Neuron (in vitro differentiated cells): ENCODE results near the gene MPLKIP.
"Not testable (repeated sequence)": the region's sequence is repeated elsewhere in the genome, so short reads cannot be mapped to it uniquely, and the experiment has no call there.

Experiments used
- H2AFZ ChIP-seq: one replicate; pipeline ENCODE4 v1.6.1; 2013; ENCODE audit warnings: low read depth, mild to moderate bottlenecking, inconsistent platforms, low read length, moderate library complexity
- H3K27me3 ChIP-seq: one replicate; pipeline ENCODE4 v1.6.1; 2013; ENCODE audit warnings: low read length; ENCODE audit not compliant: insufficient read depth
- H3K36me3 ChIP-seq: one replicate; pipeline ENCODE4 v1.6.1; 2013; ENCODE audit warnings: low read length; ENCODE audit not compliant: insufficient read depth
- H3K4me1 ChIP-seq: one replicate; pipeline ENCODE4 v1.6.1; 2013; ENCODE audit warnings: low read length; ENCODE audit not compliant: insufficient read depth
- H3K4me3 ChIP-seq: 2 replicates; pipeline ENCODE4 v1.5.1; 2013; ENCODE audit warnings: mild to moderate bottlenecking, low read length, moderate library complexity
- H3K9me3 ChIP-seq: one replicate; pipeline ENCODE4 v1.6.1; 2013; ENCODE audit warnings: low read length

MPLKIP gene

GRCh38 chr7:40134428-40135316 lies at the start of gene MPLKIP, which contains the start of gene SUGCT:
TSS of gene MPLKIP (minus strand) at chr7:40134622. CDS start at chr7:40134567, 55 bp downstream.
TSS of gene SUGCT (plus strand) at chr7:40135005.
- peaks cover 11% of the 10 kb centered on the region for H3K4me1 ChIP-seq
- peak within 1 kb of the TSS; percentile 94 for H3K4me3 ChIP-seq
- H3K36me3 ChIP-seq = peaks cover 14% of the 10 kb centered on the region
- H2AFZ ChIP-seq = peak within 1 kb of the TSS; percentile 82
- H3K9me3 ChIP-seq = no peaks in the 10 kb centered on the region
- H3K27me3 ChIP-seq = no peaks in the 10 kb centered on the region

- H2AFZ ChIP-seq = no peak overlapping the region
- H3K4me3 ChIP-seq = no peak overlapping the region
- H3K36me3 ChIP-seq = no peaks in the 10 kb centered on the region
- no peaks in the 10 kb centered on the region for H3K4me1 ChIP-seq
- no peaks in the 10 kb centered on the region for H3K27me3 ChIP-seq
- no peaks in the 10 kb centered on the region for H3K9me3 ChIP-seq
Observed at GRCh38 chr7:40182452-40182851, 48.0 kb upstream of the MPLKIP start.

GRCh38 chr7:40177071-40177470 lies 42.6 kb upstream of the MPLKIP start:
- H3K27me3 ChIP-seq = no peaks in the 10 kb centered on the region
- no peaks in the 10 kb centered on the region for H3K36me3 ChIP-seq

GRCh38 chr7:40175725-40176510 lies 41.5 kb upstream of the MPLKIP start:
- no peaks in the 10 kb centered on the region for H3K4me1 ChIP-seq
- no peak overlapping the region for H3K4me3 ChIP-seq
- H2AFZ ChIP-seq = no peak overlapping the region
- no peaks in the 10 kb centered on the region for H3K36me3 ChIP-seq
- no peaks in the 10 kb centered on the region for H3K27me3 ChIP-seq
- H3K9me3 ChIP-seq = no peaks in the 10 kb centered on the region

More at GRCh38 chr7:40177071-40177470, 42.6 kb upstream of the MPLKIP start:
- Histone ChIP-seq H3K9me3 (no peaks in the 10 kb centered on the region), H3K4me1 (no peaks in the 10 kb centered on the region), H3K4me3 (no peak overlapping the region), H2AFZ (no peak overlapping the region)

GRCh38 chr7:40175256-40175655 lies 40.8 kb upstream of the MPLKIP start:
- H3K9me3 ChIP-seq, H2AFZ ChIP-seq, H3K36me3 ChIP-seq, H3K4me1 ChIP-seq, H3K27me3 ChIP-seq, H3K4me3 ChIP-seq: not testable (repeated sequence)

GRCh38 chr7:40173121-40173520 lies 38.7 kb upstream of the MPLKIP start:
- not testable (repeated sequence) for H3K9me3 ChIP-seq, H3K27me3 ChIP-seq, H2AFZ ChIP-seq

GRCh38 chr7:40168266-40168665 lies 33.8 kb upstream of the MPLKIP start:
- H3K4me3 ChIP-seq, H3K27me3 ChIP-seq, H2AFZ ChIP-seq, H3K4me1 ChIP-seq, H3K9me3 ChIP-seq, H3K36me3 ChIP-seq: not testable (repeated sequence)

More at GRCh38 chr7:40173121-40173520, 38.7 kb upstream of the MPLKIP start:
- H3K36me3 ChIP-seq, H3K4me3 ChIP-seq, H3K4me1 ChIP-seq: not testable (repeated sequence)

- Histone ChIP-seq H3K4me3 (no peak overlapping the region), H3K9me3 (no peaks in the 10 kb centered on the region), H3K36me3 (no peaks in the 10 kb centered on the region), H2AFZ (no peak overlapping the region), H3K27me3 (no peaks in the 10 kb centered on the region), H3K4me1 (no peaks in the 10 kb centered on the region)
Observed at GRCh38 chr7:40167291-40167690, 32.9 kb upstream of the MPLKIP start.

GRCh38 chr7:40165216-40165615 lies 30.8 kb upstream of the MPLKIP start:
- Histone ChIP-seq H3K36me3 (no peaks in the 10 kb centered on the region), H3K4me1 (no peaks in the 10 kb centered on the region), H3K9me3 (no peaks in the 10 kb centered on the region), H2AFZ (no peak overlapping the region), H3K4me3 (no peak overlapping the region), H3K27me3 (no peaks in the 10 kb centered on the region)

GRCh38 chr7:40162516-40162915 lies 28.1 kb upstream of the MPLKIP start:
- H3K36me3 ChIP-seq = no peaks in the 10 kb centered on the region
- no peaks in the 10 kb centered on the region for H3K27me3 ChIP-seq
- H2AFZ ChIP-seq = no peak overlapping the region
- no peak overlapping the region for H3K4me3 ChIP-seq
- no peaks in the 10 kb centered on the region for H3K9me3 ChIP-seq
- H3K4me1 ChIP-seq = no peaks in the 10 kb centered on the region

GRCh38 chr7:40156988-40157387 lies 22.6 kb upstream of the MPLKIP start:
- Histone ChIP-seq H2AFZ (no peak overlapping the region), H3K4me3 (no peak overlapping the region), H3K27me3 (no peaks in the 10 kb centered on the region), H3K36me3 (no peaks in the 10 kb centered on the region), H3K9me3 (no peaks in the 10 kb centered on the region), H3K4me1 (no peaks in the 10 kb centered on the region)

GRCh38 chr7:40151504-40151903 lies 17.1 kb upstream of the MPLKIP start:
- no peaks in the 10 kb centered on the region for H3K9me3 ChIP-seq
- no peak overlapping the region for H2AFZ ChIP-seq
- H3K27me3 ChIP-seq = no peaks in the 10 kb centered on the region
- no peak overlapping the region for H3K4me3 ChIP-seq
- H3K36me3 ChIP-seq = no peaks in the 10 kb centered on the region
- H3K4me1 ChIP-seq = no peaks in the 10 kb centered on the region

- H2AFZ ChIP-seq = no peak overlapping the region
- no peaks in the 10 kb centered on the region for H3K9me3 ChIP-seq
- H3K27me3 ChIP-seq = no peaks in the 10 kb centered on the region
- H3K4me3 ChIP-seq = no peak overlapping the region
- no peaks in the 10 kb centered on the region for H3K4me1 ChIP-seq
- no peaks in the 10 kb centered on the region for H3K36me3 ChIP-seq
Observed at GRCh38 chr7:40148671-40149070, 14.2 kb upstream of the MPLKIP start.
